Mesendoderm (in vitro differentiated cells): Measurements from ENCODE around the gene SRPX. TPM values are rescaled to one million over a fixed set of nuclear protein-coding genes. Genes with fewer than 3 reads are reported as not detected.

ENCODE experiments used
- DNase-seq: peaks from one replicate; pipeline ENCODE4 v3.0.0; 2013
- H2AK5ac ChIP-seq: 2 replicates; pipeline ENCODE4 v1.6.1; 2013; ENCODE audit warnings: low read length, inconsistent platforms
- H2BK120ac ChIP-seq: 2 replicates; pipeline ENCODE4 v1.6.1; 2013; ENCODE audit warnings: low read depth, mild to moderate bottlenecking, low read length, moderate library complexity, mixed read lengths
- H2BK15ac ChIP-seq: replicated peaks from 2 replicates; pipeline ENCODE4 v1.6.1; 2013; ENCODE audit warnings: low read depth, mild to moderate bottlenecking, moderate library complexity
- H2BK5ac ChIP-seq: 2 replicates; pipeline ENCODE4 v1.6.1; 2013; ENCODE audit warnings: low read length, inconsistent platforms
- H3K18ac ChIP-seq: 2 replicates; pipeline ENCODE4 v1.6.1; 2013; ENCODE audit warnings: mild to moderate bottlenecking, low read length, mixed read lengths
- H3K23ac ChIP-seq: one replicate; pipeline ENCODE4 v1.6.1; 2013; ENCODE audit warnings: low read length
- H3K27ac ChIP-seq: 2 replicates; pipeline ENCODE4 v1.5.1; 2013; ENCODE audit warnings: low read depth, mild to moderate bottlenecking, inconsistent platforms, low read length, moderate library complexity
- H3K27me3 ChIP-seq: 2 replicates; pipeline ENCODE4 v1.6.1; 2013; ENCODE audit warnings: low read length, control low read depth, mild to moderate bottlenecking, inconsistent platforms; ENCODE audit not compliant: insufficient read depth, poor library complexity
- H3K36me3 ChIP-seq: 2 replicates; pipeline ENCODE4 v1.6.1; 2013; ENCODE audit warnings: low read length, inconsistent platforms; ENCODE audit not compliant: control insufficient read depth, insufficient read depth
- H3K4ac ChIP-seq: one replicate; pipeline ENCODE4 v1.6.1; 2013; ENCODE audit warnings: low read depth, mild to moderate bottlenecking, low read length, moderate library complexity
- H3K4me1 ChIP-seq: 2 replicates; pipeline ENCODE4 v1.6.1; 2013; ENCODE audit warnings: low read depth, low read length, inconsistent platforms; ENCODE audit not compliant: control insufficient read depth
- H3K4me2 ChIP-seq: 2 replicates; pipeline ENCODE4 v1.6.1; 2013; ENCODE audit warnings: low read length
- H3K4me3 ChIP-seq: 2 replicates; pipeline ENCODE4 v1.5.1; 2013; ENCODE audit warnings: mild to moderate bottlenecking, low read length
- H3K56ac ChIP-seq: one replicate; pipeline ENCODE4 v1.6.1; 2013; ENCODE audit warnings: low read length
- H3K79me1 ChIP-seq: 2 replicates; pipeline ENCODE4 v1.6.1; 2013; ENCODE audit warnings: low read length, inconsistent platforms
- H3K79me2 ChIP-seq: 2 replicates; pipeline ENCODE4 v1.6.1; 2013; ENCODE audit warnings: mild to moderate bottlenecking, low read length; ENCODE audit not compliant: control insufficient read depth, insufficient read depth
- H3K9ac ChIP-seq: 2 replicates; pipeline ENCODE4 v1.6.1; 2013; ENCODE audit warnings: low read length, inconsistent platforms
- H4K5ac ChIP-seq: one replicate; pipeline ENCODE4 v1.6.1; 2013; ENCODE audit warnings: low read length
- H4K8ac ChIP-seq: one replicate; pipeline ENCODE4 v1.6.1; 2013; ENCODE audit warnings: low read depth, mild to moderate bottlenecking, control low read depth, low read length, moderate library complexity
- WGBS: extraction: QIAGEN DNeasy Blood & Tissue Kit; methylation state at CpG from one replicate; pipeline ENCODE4 v1.1.7; 2013; ENCODE audit warnings: low lambda C conversion rate, missing lambda C conversion rate; ENCODE audit not compliant: insufficient coverage; ENCODE audit errors: extremely low coverage; 5-methylcytosine and 5-hydroxymethylcytosine counted together
- polyA plus RNA-seq, 2 experiments: library from polyadenylated mRNA; stranded (reverse); fragments of 200-250 nt; gene quantifications; one replicate each; pipeline ENCODE4 v1.2.3, GENCODE V29; 2013

Gene SRPX, protein sequence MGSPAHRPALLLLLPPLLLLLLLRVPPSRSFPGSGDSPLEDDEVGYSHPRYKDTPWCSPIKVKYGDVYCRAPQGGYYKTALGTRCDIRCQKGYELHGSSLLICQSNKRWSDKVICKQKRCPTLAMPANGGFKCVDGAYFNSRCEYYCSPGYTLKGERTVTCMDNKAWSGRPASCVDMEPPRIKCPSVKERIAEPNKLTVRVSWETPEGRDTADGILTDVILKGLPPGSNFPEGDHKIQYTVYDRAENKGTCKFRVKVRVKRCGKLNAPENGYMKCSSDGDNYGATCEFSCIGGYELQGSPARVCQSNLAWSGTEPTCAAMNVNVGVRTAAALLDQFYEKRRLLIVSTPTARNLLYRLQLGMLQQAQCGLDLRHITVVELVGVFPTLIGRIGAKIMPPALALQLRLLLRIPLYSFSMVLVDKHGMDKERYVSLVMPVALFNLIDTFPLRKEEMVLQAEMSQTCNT
- 4.9 TPM for polyA plus RNA-seq (2013, experiment 1 of 2)
- 4.8 TPM for polyA plus RNA-seq (2013, experiment 2 of 2)

GRCh38 chrX:38220415-38221390 lies at the start of gene SRPX:
TSS of gene SRPX (minus strand) at chrX:38220871. CDS start at chrX:38220792, 79 bp downstream.
- Histone ChIP-seq H3K4me2 (peak within 1 kb of the TSS; percentile 59), H3K4ac (no peak within 1 kb of the TSS), H2BK5ac (no peak within 1 kb of the TSS), H3K79me2 (no peaks in the 10 kb centered on the region), H3K27ac (no peak within 1 kb of the TSS), H3K4me1 (no peaks in the 10 kb centered on the region), H4K5ac (no peak within 1 kb of the TSS), H3K56ac (peak within 1 kb of the TSS; percentile 56), H2BK15ac (no peak within 1 kb of the TSS), H3K18ac (no peak within 1 kb of the TSS), H3K23ac (no peak within 1 kb of the TSS), H3K36me3 (no peaks in the 10 kb centered on the region), H2BK120ac (no peak within 1 kb of the TSS), H3K79me1 (no peaks in the 10 kb centered on the region), H3K4me3 (peak within 1 kb of the TSS; percentile 19), H4K8ac (no peak within 1 kb of the TSS), H3K9ac (peak within 1 kb of the TSS; percentile 27), H3K27me3 (no peaks in the 10 kb centered on the region), H2AK5ac (no peak within 1 kb of the TSS)
- DNase-seq = peak; percentile 42
- no CpG with 5 or more reads among the region's 76 CpGs for WGBS

DNA sequence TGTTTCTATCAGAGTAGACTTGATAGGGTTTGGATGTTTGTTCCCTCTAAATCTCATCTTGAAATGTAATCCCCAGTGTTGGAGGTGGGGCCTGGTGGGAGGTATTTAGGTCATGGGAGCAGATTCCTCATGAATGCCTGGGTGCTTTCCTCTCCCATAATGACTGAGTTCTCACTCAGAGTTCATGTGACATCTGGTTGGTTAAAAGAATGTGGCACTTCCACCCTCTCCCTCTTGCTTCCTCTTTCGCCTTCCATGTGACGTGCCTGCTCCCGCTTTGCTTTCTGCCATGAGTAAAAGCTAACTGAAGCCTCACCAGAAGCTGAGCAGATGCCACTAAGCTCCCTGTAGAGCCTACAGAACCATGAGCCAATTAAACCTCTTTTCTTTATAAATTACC lies 47.3 kb upstream of the SRPX start:
- Histone ChIP-seq H3K23ac (no peak overlapping the region), H3K27ac (no peak overlapping the region), H3K9ac (no peak overlapping the region), H3K79me2 (no peaks in the 10 kb centered on the region), H3K4me2 (no peak overlapping the region), H2BK15ac (no peak overlapping the region), H3K36me3 (no peaks in the 10 kb centered on the region), H2BK120ac (no peak overlapping the region), H4K5ac (no peak overlapping the region), H4K8ac (no peak overlapping the region), H3K4me1 (no peaks in the 10 kb centered on the region), H2AK5ac (no peak overlapping the region), H3K79me1 (no peaks in the 10 kb centered on the region), H3K4me3 (no peak overlapping the region), H3K27me3 (no peaks in the 10 kb centered on the region), H3K18ac (no peak overlapping the region), H2BK5ac (no peak overlapping the region), H3K4ac (no peak overlapping the region), H3K56ac (no peak overlapping the region)
- WGBS = no CpG with 5 or more reads among the region's 3 CpGs
- peak; percentile 37 for DNase-seq

GRCh38 chrX:38262715-38263620 lies 42.3 kb upstream of the SRPX start:
- no peak overlapping the region for H3K56ac ChIP-seq
- no CpG with 5 or more reads among the region's 9 CpGs for WGBS
- H3K4me1 ChIP-seq = no peaks in the 10 kb centered on the region
- no peaks in the 10 kb centered on the region for H3K27me3 ChIP-seq
- no peak overlapping the region for H3K27ac ChIP-seq
- H3K79me2 ChIP-seq = no peaks in the 10 kb centered on the region
- H3K4me3 ChIP-seq = no peak overlapping the region
- no peak overlapping the region for H4K5ac ChIP-seq
- H3K9ac ChIP-seq = no peak overlapping the region
- H2BK120ac ChIP-seq = no peak overlapping the region
- no peak for DNase-seq
- no peaks in the 10 kb centered on the region for H3K36me3 ChIP-seq
- H3K23ac ChIP-seq = no peak overlapping the region
- H3K79me1 ChIP-seq = no peaks in the 10 kb centered on the region
- no peak overlapping the region for H3K4me2 ChIP-seq
- no peak overlapping the region for H2BK15ac ChIP-seq
- no peak overlapping the region for H2AK5ac ChIP-seq
- no peak overlapping the region for H3K4ac ChIP-seq
- H4K8ac ChIP-seq = no peak overlapping the region
- no peak overlapping the region for H3K18ac ChIP-seq
- no peak overlapping the region for H2BK5ac ChIP-seq

DNA sequence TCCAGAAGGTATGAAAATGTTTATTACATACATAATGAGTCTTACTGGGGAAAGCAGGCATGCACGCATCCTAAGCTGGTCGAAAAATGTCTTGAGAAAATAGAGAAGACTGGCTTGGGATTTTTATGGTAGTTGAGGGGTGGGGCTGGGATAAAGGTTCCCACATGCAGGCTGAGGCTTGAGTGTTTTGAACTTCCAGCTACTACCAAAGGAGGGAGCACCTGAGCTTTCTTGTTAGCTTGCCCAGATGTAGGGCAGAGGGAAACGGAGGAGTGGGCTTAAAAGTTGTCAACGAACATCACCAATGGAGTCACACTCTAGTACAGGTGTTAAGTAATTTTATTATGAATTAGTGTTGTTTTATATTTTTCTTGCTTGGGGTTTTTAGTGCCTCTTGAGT lies 39.6 kb upstream of the SRPX start:
- no peak overlapping the region for H4K5ac ChIP-seq
- H4K8ac ChIP-seq = no peak overlapping the region
- no peak overlapping the region for H3K56ac ChIP-seq
- H2BK15ac ChIP-seq = no peak overlapping the region
- no peak overlapping the region for H3K9ac ChIP-seq
- H3K79me2 ChIP-seq = no peaks in the 10 kb centered on the region
- H3K79me1 ChIP-seq = no peaks in the 10 kb centered on the region
- no peak overlapping the region for H2BK120ac ChIP-seq
- no CpG with 5 or more reads among the region's 4 CpGs for WGBS
- H3K4me3 ChIP-seq = no peak overlapping the region
- H3K23ac ChIP-seq = no peak overlapping the region
- H3K27me3 ChIP-seq = no peaks in the 10 kb centered on the region
- H2BK5ac ChIP-seq = no peak overlapping the region
- no peaks in the 10 kb centered on the region for H3K4me1 ChIP-seq
- no peak overlapping the region for H3K18ac ChIP-seq
- no peak overlapping the region for H3K4me2 ChIP-seq
- peak; percentile 65 for DNase-seq
- H3K36me3 ChIP-seq = no peaks in the 10 kb centered on the region
- H3K27ac ChIP-seq = no peak overlapping the region
- no peak overlapping the region for H2AK5ac ChIP-seq
- H3K4ac ChIP-seq = no peak overlapping the region

DNA sequence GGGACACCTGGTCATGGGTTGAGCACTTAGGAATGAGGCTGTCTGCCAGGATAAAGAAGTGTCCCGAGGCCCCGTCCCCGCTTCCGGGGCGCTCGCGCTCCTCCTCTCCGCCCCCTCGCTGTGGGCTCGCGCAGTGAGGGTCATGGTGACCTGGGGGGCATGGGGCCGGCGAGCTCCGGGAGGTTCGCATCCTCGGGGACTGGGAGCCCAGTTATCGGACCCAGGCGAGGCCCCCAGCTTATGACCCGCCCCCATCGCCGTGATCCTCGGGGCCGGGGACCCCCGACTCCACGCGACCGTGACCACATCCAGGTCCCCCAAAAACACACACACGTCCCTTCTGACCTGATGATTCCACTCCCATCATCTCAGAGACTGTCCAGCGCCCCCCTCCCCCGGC lies 35.3 kb upstream of the SRPX start:
- H3K56ac ChIP-seq = no peak overlapping the region
- no peaks in the 10 kb centered on the region for H3K27me3 ChIP-seq
- no peak overlapping the region for H3K18ac ChIP-seq
- H3K4me2 ChIP-seq = no peak overlapping the region
- no peak overlapping the region for H2BK120ac ChIP-seq
- no peak overlapping the region for H3K4ac ChIP-seq
- DNase-seq = no peak
- no peak overlapping the region for H3K27ac ChIP-seq
- no peak overlapping the region for H2BK15ac ChIP-seq
- no peak overlapping the region for H4K5ac ChIP-seq
- no peak overlapping the region for H2AK5ac ChIP-seq
- no peaks in the 10 kb centered on the region for H3K4me1 ChIP-seq
- WGBS = no CpG with 5 or more reads among the region's 30 CpGs
- H3K4me3 ChIP-seq = no peak overlapping the region
- no peak overlapping the region for H4K8ac ChIP-seq
- H3K79me1 ChIP-seq = no peaks in the 10 kb centered on the region
- no peak overlapping the region for H2BK5ac ChIP-seq
- H3K79me2 ChIP-seq = no peaks in the 10 kb centered on the region
- no peak overlapping the region for H3K23ac ChIP-seq
- H3K36me3 ChIP-seq = no peaks in the 10 kb centered on the region
- H3K9ac ChIP-seq = no peak overlapping the region
